GM12892 (cell line): Measurements from ENCODE around the gene PADI3.

Experiments
- DNase-seq: peaks from one replicate; pipeline ENCODE4 v3.0.0; 2011; ENCODE audit not compliant: insufficient read length
- FAIRE-seq: peaks from 2 replicates; lab custom pipeline; 2011; peaks lifted over from hg19 to GRCh38; lab: Jason Lieb, UNC
- POLR2A ChIP-seq: IDR thresholded peaks from 2 replicates; pipeline ENCODE4 v1.6.1; 2011; ENCODE audit warnings: low read depth, low read length, control low read depth
- POLR2AphosphoS5 ChIP-seq: IDR thresholded peaks from 2 replicates; pipeline ENCODE4 v1.6.1; 2011; ENCODE audit warnings: low read depth, low read length, control low read depth
- TAF1 ChIP-seq: IDR thresholded peaks from 2 replicates; pipeline ENCODE4 v1.6.1; 2011; ENCODE audit warnings: low read depth, mild to moderate bottlenecking, control low read depth, low read length, borderline replicate concordance

The PADI3 gene

DNA sequence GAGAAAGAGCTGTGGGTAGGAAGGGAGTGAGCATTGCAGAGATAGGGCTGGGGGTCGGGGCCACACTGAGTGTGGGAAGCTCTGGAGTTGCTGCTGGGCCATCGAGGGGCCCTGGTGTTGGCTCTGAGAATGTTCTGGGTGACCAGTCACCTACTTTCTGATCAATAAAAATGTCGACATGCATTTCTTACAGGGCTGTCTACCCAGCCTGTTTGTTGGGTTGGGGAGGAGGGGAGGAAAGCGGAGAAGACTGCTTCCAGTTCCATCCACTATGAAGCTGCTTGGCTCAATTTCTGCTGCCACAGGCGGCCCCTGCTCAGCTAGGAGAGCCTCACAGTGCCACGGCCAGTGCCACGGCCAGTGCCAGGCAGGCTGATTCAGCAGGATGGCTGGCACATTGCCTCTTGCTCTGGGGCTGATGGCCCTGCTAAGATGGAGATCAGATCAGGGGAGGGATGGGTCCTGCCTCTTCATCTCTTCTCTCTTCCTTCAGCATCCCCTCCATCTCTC, 3.0 kb upstream of the PADI3 start:
- TF ChIP-seq TAF1: no peak
- TF ChIP-seq POLR2A: no peak
- TF ChIP-seq POLR2AphosphoS5: no peak
- no peak for DNase-seq
- no peak for FAIRE-seq

DNA sequence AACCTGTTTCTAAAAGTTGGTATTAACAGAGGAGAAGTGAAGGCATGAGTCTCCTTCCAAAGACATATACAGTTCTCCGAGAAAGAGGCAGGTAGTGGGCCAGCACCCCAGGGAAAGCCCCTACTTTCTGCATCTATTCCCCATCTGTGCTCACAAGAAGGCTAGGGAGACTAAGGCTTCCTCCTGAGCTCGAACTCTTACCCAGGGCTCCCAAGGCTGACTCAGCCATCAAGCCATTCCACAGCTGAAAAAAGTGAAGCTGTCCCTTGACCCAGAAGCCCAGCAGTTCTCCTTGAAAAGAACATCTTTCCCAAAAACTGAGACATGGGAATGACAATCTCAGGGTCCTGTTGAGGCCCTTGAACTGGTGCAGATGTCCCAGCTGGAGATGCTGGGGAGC, 1.9 kb upstream of the PADI3 start:
- TF ChIP-seq POLR2AphosphoS5: no peak
- no peak for TF ChIP-seq TAF1
- TF ChIP-seq POLR2A: no peak
- no peak for DNase-seq
- FAIRE-seq: no peak

DNA sequence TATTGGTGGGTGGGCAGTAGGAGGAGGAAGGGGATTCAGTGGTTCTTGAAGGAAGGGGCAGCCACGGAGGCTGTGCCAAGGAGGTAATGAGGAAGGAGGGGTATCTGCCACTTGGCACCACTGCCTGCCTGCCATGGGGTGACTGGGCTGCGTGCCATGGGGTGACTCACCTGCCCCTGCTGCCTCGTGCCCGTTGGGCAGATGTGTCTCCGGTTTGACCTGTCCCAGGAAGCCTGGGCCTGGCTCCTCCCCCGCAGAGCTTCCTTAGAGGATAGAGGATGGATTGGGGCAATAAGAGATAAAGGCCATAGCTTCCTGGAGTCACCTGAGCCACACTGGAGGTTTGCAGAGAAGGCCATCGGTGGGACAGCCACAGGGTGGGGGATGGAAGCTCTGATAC, 1.7 kb downstream of the PADI3 start:
- no peak for FAIRE-seq
- TF ChIP-seq POLR2AphosphoS5 (no peak), TAF1 (no peak), POLR2A (no peak)
- no peak for DNase-seq

DNA sequence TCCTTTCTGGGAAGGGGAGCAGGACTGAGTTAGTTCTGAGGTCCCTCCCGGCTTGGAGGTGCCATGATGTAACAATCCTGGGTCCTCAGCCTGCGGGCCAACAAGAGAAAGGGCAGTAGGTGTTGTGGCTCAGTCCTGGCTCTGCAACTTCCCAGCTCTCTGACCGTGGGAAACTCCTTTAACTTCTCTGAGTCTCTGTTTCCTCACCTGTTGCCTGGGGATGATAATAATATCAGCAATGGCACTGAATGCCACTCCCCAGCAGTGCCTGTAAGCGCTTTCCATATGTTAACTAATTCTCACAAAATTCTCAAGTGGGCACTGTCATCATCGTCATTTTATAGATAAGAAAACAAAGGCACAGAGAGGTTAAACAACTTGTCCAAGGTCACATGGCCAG, 2.3 kb downstream of the PADI3 start:
- FAIRE-seq (no peak), DNase-seq (no peak)
- TF ChIP-seq POLR2AphosphoS5 (no peak), TAF1 (no peak), POLR2A (no peak)

DNA sequence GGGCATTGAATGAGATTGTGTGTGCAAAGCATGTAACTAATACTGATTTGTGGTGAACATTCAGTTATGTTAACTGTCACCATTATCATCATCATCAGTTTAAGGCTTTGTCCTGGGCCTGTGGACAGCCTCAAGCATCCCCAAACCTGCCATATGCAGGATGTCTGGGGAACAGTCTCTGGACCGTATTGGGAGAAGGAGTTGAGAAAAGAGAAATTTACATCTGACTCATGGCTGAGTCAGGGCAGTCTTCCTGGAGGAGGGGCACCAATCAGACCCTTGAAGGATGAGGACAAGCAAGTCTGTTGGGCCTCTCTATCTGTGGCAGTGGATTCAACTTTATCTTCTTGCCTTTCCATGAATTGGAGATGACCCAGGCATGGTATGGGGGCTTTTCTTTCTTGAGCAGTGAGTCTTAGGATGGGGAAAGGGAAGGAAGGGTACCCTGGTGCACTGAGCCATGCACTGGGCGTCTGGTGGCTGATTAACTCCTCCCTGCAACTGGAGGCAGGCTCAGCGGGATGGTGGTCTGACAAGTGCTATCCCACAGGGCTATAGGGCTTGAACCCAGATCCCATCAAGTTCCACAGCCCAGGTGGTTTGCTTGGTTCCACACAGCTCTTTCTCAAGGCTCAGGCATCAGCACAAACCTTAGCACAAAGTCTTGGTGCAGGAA, 2.9 kb downstream of the PADI3 start:
- DNase-seq: no peak
- no peak for FAIRE-seq
- no peak for TF ChIP-seq TAF1
- TF ChIP-seq POLR2AphosphoS5: no peak
- TF ChIP-seq POLR2A: no peak

DNA sequence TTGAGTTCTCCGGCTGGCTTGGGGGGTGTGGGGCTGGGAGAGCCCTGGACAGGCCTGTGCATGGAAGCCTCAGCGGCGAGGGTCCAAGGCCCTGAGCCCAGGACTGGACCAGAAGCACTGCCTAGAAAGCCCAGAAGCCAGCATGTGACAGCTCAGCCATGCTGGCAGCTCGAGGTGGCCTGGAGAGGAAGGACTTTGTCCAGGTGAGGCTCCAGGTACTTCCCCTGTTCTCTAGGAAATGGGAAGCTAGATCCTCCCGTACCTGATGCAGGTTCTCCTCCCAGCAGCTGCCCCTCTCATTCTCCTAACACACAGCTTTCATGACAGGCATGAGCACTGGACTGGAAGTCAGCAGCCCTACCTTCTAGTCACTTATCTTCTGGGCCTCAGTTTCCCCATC, 6.4 kb downstream of the PADI3 start:
- no peak for DNase-seq
- TF ChIP-seq POLR2AphosphoS5 (no peak), TAF1 (no peak), POLR2A (no peak)
- FAIRE-seq: no peak

DNA sequence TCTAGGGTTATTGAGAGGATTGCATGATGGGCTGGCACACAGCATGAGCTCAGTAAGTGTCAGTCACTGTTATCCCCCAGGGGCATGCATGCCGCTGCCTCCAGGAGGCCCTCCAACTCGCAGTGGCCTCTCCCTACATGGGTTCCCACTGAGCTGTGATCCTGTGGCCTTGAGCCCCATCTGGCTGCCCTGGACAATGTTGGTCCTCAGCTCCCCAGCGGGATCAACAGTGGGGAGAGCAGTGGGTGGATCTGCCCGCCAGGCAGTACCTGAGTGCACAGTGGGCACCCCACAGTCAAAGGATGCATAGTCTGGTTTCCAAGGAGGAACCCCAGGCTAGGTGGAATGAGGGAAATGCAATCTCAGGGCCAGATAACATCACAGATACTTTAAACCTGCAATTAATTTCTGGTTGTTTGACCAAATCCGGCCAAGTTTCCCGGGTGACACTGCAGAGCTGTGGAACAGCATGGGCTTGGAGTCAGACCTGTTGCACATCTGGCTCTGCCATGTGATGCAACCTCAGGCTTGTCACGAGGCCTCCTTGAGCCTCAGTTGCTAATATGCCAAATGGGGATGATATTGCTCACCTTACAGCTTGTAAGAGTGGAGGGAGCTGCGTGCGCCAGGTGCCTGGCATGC, 9.3 kb downstream of the PADI3 start:
- DNase-seq (no peak), FAIRE-seq (no peak)
- TF ChIP-seq POLR2AphosphoS5 (no peak), POLR2A (no peak), TAF1 (no peak)

DNA sequence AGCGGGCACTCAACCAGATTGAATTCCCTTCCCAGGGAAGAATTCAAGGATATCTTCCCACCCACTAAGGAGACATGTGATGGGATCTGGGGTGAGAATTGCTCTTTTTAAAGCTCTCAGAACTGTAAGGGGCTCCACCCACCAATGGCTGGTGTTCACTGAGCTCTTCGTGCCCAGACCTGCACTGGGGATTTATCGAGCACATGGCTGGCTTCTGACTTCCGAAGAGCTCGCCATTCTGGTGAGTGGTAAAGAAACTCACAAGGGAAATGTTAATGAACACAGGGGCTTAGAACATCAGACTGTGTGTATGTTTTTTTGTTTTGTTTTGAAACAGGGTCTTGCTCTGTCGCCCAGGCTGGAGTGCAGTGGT, 9.8 kb downstream of the PADI3 start:
- DNase-seq (no peak), FAIRE-seq (no peak)
- TF ChIP-seq TAF1 (no peak), POLR2AphosphoS5 (no peak), POLR2A (no peak)

DNA sequence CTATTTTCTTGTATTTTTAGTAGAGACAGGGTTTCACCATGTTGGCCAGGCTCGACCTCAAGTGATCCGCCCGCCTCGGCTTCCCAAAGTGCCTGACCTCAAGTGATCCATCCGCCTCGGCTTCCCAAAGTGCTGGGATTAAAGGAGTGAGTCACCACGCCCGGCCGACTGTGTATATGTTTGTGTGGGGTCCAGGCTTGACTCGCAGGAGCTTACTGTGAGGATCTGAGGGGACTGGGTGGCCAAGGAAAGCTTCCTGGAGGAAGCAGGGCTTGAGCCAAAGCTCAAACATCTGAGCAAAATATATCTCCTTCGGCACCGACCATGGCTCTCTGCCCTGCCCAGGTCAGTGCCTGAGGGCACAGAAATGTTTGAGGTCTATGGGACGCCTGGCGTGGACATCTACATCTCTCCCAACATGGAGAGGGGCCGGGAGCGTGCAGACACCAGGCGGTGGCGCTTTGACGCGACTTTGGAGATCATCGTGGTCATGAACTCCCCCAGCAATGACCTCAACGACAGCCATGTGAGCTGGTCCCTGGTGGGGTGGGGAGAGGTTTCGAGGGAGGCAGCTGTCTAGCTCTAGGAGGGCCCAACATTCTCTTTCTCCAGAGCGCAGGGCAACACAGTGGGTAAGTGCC, 10.5 kb downstream of the PADI3 start:
- no peak for FAIRE-seq
- no peak for DNase-seq
- no peak for TF ChIP-seq POLR2AphosphoS5
- TF ChIP-seq TAF1: no peak
- no peak for TF ChIP-seq POLR2A

DNA sequence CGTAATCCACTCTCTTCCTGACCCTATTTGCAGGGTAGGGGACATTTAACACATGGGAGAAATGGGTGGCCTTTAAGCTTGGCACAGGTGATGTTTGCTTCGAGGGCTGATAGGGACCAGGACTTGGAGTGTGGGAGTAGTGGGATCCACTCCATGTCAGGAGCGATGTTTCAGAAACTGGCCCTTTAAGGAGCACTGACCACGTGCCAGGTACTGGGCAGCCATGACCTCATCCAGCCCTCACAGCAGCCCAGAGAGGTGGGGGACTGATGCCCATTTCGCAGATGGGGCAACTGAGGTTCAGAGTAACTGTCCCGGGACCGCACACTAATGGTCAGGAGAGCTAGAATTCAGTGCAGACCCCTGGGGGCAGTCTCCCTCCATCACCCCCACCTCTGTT, 11.4 kb downstream of the PADI3 start:
- DNase-seq: no peak
- no peak for FAIRE-seq
- TF ChIP-seq TAF1: no peak
- no peak for TF ChIP-seq POLR2AphosphoS5

DNA sequence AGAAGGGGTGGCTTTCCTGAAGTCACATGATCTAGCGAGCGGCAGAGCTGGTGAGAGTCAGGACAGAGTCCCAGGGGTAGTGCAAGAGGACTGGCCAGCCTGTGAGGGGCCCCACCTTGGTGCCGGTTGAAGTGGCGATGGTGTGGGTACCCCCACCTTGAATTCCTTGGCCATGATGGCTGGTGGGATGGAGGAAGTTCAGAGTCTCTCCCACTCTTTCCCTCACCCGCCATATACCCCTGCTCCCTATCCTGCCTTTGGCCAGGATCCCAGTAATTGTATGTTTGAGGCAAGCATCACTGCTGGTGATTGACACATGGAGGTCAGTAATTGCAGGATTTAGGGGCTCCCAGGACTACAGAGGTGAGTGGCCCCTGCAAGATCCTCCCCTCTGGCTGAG, 11.8 kb downstream of the PADI3 start:
- TF ChIP-seq POLR2A: no peak
- TF ChIP-seq POLR2AphosphoS5: no peak
- no peak for TF ChIP-seq TAF1
- no peak for DNase-seq
- FAIRE-seq: no peak
